ENCODE results near the gene DCBLD1.

The DCBLD1 gene

DNA sequence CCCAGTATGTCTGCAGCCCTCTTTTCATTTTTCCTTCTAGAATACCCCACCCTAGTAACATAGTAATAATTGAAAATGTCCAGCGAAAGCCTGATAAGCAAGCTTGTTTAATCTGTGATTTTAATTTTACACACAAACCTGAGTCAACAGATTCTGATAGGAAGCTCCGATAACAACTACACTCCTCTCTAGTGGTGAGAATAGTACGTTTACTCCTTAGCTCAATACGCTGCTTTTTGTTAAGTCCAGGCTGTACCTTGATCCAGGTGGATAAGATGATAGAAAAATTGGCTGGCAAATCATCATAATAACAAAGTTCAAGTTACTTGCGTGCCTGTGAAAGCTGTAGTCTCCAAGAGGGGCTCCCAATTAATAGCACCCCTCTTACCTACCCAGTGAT is 25.5 kb upstream of the DCBLD1 start:
- Histone ChIP-seq H3K36me3 (replicated peaks) (no peaks in the 10 kb centered on the region), H3K27ac (no peak overlapping the region), H3K4me3 (ENCODE audit: low read depth, low read length) (no peak overlapping the region), H3K27me3 (replicated peaks) (no peaks in the 10 kb centered on the region)
- no peak for DNase-seq
- TF ChIP-seq, protein P1, sequence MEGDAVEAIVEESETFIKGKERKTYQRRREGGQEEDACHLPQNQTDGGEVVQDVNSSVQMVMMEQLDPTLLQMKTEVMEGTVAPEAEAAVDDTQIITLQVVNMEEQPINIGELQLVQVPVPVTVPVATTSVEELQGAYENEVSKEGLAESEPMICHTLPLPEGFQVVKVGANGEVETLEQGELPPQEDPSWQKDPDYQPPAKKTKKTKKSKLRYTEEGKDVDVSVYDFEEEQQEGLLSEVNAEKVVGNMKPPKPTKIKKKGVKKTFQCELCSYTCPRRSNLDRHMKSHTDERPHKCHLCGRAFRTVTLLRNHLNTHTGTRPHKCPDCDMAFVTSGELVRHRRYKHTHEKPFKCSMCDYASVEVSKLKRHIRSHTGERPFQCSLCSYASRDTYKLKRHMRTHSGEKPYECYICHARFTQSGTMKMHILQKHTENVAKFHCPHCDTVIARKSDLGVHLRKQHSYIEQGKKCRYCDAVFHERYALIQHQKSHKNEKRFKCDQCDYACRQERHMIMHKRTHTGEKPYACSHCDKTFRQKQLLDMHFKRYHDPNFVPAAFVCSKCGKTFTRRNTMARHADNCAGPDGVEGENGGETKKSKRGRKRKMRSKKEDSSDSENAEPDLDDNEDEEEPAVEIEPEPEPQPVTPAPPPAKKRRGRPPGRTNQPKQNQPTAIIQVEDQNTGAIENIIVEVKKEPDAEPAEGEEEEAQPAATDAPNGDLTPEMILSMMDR (IDR thresholded peaks at IDR 0.05; ENCODE audit: low read depth, low read length, missing control alignments), result no peak
- in situ Hi-C loops (cut with HindIII; ENCODE audit: low pct_ligation_motif_present, low sequenced_read_pairs), result loop anchor here (25.0 kb wide), 1 partner anchor 105 kb away; no protein-coding TSS in a partner anchor

- Histone ChIP-seq H3K4me3 (ENCODE audit: low read depth, low read length) (no peak overlapping the region), H3K36me3 (replicated peaks) (no peaks in the 10 kb centered on the region), H3K27me3 (replicated peaks) (no peaks in the 10 kb centered on the region), H3K27ac (no peak overlapping the region)
- in situ Hi-C loops (cut with HindIII; ENCODE audit: low pct_ligation_motif_present, low sequenced_read_pairs), result loop anchor here (25.0 kb wide), 1 partner anchor 103 kb away; no protein-coding TSS in a partner anchor
- DNase-seq, result no peak
- TF ChIP-seq, protein P1 (IDR thresholded peaks at IDR 0.05; ENCODE audit: low read depth, low read length, missing control alignments), result no peak
These were observed 23.1 kb upstream of the DCBLD1 start for GRCh38 chr6:117459204-117459944.

- H3K27ac ChIP-seq, result peak overlapping the region; percentile 84
- TF ChIP-seq, protein P1 (IDR thresholded peaks at IDR 0.05; ENCODE audit: low read depth, low read length, missing control alignments), result no peak
- no peaks in the 10 kb centered on the region for H3K36me3 ChIP-seq (replicated peaks)
- H3K27me3 ChIP-seq (replicated peaks), result no peaks in the 10 kb centered on the region
- in situ Hi-C loops (cut with HindIII; ENCODE audit: low pct_ligation_motif_present, low sequenced_read_pairs), result loop anchor here (25.0 kb wide), 1 partner anchor 98 kb away; no protein-coding TSS in a partner anchor
- peak overlapping the region; percentile 27 for H3K4me3 ChIP-seq (ENCODE audit: low read depth, low read length)
- peak; percentile 82 for DNase-seq
These were observed 18.5 kb upstream of the DCBLD1 start for GRCh38 chr6:117463762-117464665.

GRCh38 chr6:117464700-117465099 is 17.8 kb upstream of the DCBLD1 start:
- Histone ChIP-seq H3K4me3 (ENCODE audit: low read depth, low read length) (no peak overlapping the region), H3K27ac (peak overlapping the region; percentile 84)
- in situ Hi-C loops (cut with HindIII; ENCODE audit: low pct_ligation_motif_present, low sequenced_read_pairs), result loop anchor here (25.0 kb wide), 1 partner anchor 98 kb away; no protein-coding TSS in a partner anchor

DNA sequence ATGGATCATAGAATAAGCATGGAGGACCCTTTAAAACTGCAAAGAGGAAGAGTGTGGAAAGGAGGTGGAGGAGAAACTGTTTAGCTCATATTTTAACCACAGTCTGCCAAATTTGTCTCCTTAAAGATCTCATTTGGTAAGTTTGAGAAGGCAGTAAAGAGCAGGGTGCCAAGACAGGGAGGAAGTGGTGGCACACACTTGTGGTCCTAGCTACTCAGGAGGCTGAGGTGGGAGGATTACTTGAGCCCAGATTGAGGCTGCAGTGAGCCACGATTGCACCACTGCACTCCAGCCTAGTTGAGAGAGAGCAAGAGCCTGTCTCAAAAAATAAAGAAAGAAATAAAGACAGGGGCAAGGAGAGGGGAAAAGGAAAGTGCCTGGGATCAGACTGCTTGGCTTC is 16.8 kb upstream of the DCBLD1 start:
- TF ChIP-seq, protein P1 (IDR thresholded peaks at IDR 0.05; ENCODE audit: low read depth, low read length, missing control alignments), result no peak
- Histone ChIP-seq H3K4me3 (ENCODE audit: low read depth, low read length) (no peak overlapping the region), H3K36me3 (replicated peaks) (no peaks in the 10 kb centered on the region), H3K27me3 (replicated peaks) (no peaks in the 10 kb centered on the region), H3K27ac (no peak overlapping the region)
- no peak for DNase-seq
- in situ Hi-C loops (cut with HindIII; ENCODE audit: low pct_ligation_motif_present, low sequenced_read_pairs), result loop anchor here (25.0 kb wide), 1 partner anchor 97 kb away; no protein-coding TSS in a partner anchor

More at GRCh38 chr6:117464700-117465099, 17.8 kb upstream of the DCBLD1 start:
- Histone ChIP-seq H3K27me3 (replicated peaks) (no peaks in the 10 kb centered on the region), H3K36me3 (replicated peaks) (no peaks in the 10 kb centered on the region)
- DNase-seq, result no peak
- TF ChIP-seq, protein P1 (IDR thresholded peaks at IDR 0.05; ENCODE audit: low read depth, low read length, missing control alignments), result no peak
